Activated naive CD8-positive, alpha-beta T cell treated with anti-CD3 and anti-CD28 coated beads, Interleukin-2, amount 50 U/mL, for 16 hours (primary cell): ENCODE measurements around the gene RGL4.

Experiments
- DNase-seq: peaks from one replicate; pipeline ENCODE4 v3.0.0-alpha.2; 2020; ENCODE audit warnings: low read depth, low spot score

RGL4 gene

GRCh38 chr22:23742505-23743264, 51.9 kb downstream of the RGL4 start:
- no peak for DNase-seq

- no peak for DNase-seq
Measured at GRCh38 chr22:23743303-23743705, 52.5 kb downstream of the RGL4 start.

- no peak for DNase-seq
Measured at GRCh38 chr22:23744001-23744400, 53.2 kb downstream of the RGL4 start.

- no peak for DNase-seq
Measured at GRCh38 chr22:23744485-23744884, 53.7 kb downstream of the RGL4 start.

- no peak for DNase-seq
Measured at GRCh38 chr22:23745791-23746190, 55.0 kb downstream of the RGL4 start.
